ENCODE data around the gene ZNF853. TPM values are rescaled to one million over a fixed set of nuclear protein-coding genes. Genes with fewer than 3 reads are reported as not detected.
"Not testable (repeated sequence)": the region's sequence is repeated elsewhere in the genome, so short reads cannot be mapped to it uniquely, and the experiment has no call there.

ZNF853 gene
- total RNA-seq, 1 donor from 2014 or later, result 0.79 TPM

DNA sequence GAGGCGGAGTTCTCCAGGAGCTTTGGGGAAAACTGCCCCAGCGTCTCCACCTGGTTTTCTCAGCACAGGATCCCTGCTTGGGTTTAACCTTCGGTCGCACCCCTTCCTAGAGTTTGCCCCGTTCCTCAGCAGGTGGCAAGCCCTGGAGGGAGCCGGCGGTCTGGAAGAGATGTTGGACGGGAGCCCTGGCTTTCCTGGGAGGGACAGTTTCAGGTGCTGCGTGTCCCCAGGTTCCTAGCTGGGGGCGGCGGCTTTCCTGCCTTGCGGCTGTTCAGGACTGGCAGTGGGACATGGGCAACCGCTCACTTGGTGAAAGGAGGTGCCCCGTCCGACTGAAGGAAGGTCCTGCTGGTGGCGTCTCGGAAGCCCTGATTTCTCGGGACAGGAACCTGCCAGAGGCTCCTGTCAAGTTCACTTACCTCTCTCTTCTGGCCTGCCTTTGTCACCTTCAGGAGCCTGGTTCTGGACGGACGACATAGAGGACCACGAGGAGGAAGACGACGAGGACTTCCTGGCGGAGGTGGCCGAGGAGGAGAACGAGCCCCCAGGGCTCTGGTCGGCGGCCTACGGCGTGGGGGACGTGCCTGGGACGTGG is 36.5 kb downstream of the ZNF853 start:
- no peak for DNase-seq (ENCODE audit: low read depth, low spot score)

DNA sequence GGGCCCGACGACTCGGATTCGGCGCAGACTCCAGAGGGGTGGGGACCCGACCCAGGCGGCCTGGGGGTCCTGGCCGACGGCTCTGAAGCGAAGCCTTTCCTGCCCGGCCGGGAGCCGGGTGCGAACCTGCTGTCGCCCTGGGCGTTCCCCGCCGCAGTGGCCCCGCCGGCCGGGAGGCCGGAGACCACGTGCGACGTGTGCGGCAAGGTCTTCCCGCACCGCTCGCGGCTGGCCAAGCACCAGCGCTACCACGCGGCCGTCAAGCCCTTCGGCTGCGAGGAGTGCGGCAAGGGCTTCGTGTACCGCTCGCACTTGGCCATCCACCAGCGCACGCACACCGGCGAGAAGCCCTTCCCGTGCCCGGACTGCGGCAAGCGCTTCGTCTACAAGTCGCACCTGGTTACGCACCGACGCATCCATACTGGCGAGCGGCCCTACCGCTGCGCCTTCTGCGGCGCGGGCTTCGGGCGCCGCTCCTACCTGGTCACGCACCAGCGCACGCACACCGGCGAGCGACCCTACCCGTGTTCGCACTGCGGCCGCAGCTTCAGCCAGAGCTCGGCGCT is 37.1 kb downstream of the ZNF853 start:
- no peak for DNase-seq (ENCODE audit: low read depth, low spot score)

DNA sequence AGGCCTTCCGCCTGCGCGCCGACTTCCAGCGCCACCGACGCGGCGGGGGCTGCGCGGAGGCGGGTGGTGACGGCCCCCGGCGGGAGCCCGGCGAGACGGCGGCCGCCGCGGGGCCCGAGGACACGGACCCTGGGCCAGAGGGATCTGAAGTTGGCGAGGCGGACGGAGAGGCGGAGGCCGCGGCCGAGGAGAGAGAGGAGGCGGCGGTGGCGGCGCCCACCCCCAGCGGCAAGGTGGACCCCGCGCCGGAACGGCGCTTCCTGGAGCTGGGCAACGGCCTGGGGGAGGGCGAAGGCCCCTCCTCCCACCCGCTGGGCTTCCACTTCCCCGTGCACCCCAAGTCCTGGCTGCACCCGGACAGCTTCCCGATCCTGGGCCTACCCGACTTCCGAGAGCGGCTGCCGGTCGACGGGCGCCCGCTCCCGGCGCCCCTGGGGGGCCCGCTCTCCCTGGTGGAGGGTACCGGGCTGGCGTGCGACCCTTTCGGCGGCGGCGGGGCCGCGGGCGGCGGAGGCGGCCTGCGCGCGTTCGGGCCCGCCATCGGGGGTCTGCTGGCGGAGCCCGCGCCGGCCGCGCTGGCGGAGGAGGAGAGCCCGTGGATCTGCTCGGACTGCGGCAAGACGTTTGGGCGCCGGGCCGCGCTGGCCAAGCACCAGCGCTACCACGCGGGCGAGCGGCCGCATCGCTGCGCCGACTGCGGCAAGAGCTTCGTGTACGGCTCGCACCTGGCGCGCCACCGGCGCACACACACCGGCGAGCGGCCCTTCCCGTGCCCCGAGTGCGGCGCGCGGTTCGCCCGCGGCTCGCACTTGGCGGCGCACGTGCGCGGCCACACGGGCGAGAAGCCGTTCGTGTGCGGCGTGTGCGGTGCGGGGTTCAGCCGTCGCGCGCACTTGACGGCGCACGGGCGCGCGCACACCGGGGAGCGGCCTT is 37.9 kb downstream of the ZNF853 start:
- no peak for DNase-seq (ENCODE audit: low read depth, low spot score)

DNA sequence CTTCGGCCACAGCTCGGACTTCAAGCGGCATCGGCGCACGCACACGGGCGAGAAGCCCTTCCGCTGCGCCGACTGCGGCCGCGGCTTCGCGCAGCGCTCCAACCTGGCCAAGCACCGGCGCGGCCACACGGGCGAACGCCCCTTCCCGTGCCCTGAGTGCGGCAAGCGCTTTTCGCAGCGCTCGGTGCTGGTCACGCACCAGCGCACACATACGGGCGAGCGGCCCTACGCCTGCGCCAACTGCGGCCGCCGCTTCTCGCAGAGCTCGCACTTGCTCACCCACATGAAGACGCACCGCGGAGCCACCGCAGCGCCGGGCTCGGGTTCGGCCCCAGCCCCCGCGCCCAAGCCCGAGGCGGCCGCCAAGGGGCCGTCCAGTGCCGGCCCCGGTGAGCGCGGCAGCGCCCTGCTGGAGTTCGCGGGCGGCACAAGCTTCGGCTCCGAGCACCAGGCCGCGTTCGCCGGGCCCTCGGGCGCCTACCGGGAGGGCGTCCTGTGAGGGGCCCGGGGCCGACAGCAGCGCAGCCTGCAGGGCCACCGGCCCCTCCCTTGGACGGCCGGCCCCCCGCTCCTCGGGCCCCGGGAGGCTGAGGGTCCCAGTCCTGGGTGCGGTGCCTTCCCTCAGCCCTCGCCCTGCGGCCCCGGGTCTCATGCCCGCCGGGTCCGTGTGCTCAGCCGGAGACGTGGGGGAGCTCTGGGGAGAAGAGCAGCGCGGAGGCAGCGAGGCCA is 38.9 kb downstream of the ZNF853 start:
- no peak for DNase-seq (ENCODE audit: low read depth, low spot score)

DNA sequence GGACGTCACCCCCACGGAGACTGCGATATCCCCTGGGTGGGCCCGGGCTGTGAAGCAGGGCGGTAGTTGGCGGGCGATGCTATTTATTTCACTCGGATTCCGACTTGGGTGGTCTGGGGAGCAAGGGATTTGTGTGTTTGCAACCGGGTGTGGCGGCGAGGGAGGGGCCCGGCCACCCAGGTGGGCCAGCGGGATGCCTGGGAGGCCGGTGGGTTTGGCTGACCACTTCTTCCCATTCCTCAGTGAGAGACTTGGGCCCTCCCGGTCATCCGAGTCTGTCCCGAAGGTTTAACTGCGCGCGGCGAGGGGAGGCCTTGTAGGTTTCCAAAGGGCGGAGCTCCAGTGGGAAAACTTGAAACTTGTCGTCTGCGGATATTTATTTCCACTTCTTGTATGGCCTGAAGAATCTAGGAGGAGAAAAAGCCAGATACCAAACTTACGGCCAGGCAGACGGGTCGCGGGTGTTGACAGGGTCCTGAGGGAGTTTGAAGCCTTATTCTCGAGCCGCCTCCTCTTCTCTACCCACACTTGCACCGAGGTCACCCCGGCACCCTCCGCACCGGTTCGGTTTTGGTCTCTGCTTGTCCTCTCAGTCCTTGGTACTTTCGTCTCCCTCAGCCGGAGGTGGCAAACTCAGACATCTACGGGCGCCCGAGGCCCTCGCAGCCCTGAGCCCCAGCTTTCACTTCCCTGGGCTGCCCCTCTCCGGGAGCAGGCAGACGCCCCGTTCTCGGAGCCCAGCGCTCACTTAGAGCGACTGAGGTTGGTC is 39.6 kb downstream of the ZNF853 start:
- DNase-seq (ENCODE audit: low read depth, low spot score), result no peak

DNA sequence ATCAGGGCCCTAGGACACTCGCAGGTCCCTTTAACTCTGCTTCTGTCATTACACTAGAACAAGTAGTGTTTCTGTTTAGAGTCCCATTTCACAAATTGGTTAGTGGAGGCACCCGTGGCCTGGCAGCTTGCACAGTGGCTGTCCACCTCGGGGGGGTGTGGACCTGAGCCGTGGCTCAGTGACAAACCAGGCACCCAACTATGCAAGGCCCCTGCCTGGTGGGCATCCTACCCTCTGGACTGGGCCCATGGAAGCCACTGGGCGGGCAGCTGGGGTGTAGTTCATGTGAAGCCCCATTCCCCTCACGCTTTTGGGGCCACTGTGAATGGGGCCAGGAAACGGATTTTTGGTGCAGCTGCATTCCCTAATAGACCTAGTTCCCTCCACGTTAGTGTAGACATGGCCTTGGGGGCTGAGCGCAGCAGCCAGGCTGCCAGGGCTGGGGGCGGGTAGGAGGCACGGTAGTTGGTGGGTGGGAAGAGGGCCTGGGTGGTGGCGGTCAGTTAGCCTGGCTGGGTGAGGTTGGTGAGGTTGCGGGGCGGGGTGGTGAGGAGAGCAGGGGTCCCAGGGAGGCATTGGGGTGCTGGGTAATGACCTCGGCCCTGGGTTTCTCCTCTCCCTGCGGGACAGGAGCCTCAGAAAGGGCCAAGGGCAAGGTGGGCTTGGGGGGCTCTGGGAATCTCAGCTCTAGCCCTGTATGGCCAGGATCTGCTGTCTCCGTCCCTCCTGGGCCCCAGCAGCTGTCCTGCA is 40.4 kb downstream of the ZNF853 start:
- no peak for DNase-seq (ENCODE audit: low read depth, low spot score)

DNA sequence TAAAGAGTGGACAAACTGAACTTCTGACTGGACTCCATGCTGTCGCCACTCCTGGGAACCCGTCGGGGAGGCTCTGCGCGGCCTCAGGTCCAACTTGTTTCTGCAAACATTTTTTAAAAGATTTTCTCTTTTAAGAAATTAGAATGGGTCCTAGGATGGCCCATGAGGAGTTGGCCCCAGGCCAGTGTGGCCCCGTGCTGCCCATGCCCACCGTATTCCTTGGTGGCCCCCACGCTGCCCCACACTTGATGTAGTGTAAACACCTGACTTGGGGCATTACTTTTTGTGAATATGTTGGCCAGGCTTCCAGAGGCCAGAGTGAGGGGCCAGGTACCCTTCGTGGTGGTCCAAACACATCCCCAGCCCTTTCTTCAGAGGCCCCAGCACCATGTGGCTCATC is 41.0 kb downstream of the ZNF853 start:
- DNase-seq (ENCODE audit: low read depth, low spot score), result no peak

DNA sequence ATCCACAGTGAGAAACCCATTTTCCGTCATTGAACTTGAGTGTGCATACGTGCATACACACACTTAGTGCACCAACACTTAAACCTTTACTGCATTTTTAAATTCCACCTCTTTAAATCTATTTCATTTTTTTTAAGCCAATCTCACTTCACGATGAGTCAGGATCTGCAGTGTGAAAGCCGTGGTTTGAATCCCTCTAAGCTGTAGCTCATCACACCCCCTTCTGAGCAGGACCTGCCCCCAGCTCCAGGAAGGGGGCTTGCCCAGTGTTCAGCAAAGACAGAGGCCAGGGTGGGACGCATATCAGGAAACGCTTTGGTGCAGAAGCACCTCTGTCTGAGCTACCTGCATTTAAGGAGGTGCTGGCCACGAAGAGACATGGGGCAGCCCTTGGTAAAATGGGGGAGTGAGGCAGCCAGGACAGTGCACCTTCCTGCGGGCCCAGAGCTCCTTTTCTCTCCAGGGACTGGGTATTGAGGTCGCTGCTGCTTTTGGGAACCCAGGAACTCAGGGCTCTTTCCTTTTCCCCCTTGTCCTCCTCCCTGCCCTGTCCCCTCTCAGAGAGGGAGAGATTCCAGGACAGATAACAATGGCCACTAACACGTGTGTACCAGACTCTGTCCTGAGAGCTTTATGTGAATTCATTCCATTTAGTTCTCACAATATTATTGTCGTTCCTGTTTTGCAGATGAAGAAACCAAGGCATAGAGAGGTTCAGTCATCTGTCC is 43.4 kb downstream of the ZNF853 start:
- DNase-seq (ENCODE audit: low read depth, low spot score), result no peak

DNA sequence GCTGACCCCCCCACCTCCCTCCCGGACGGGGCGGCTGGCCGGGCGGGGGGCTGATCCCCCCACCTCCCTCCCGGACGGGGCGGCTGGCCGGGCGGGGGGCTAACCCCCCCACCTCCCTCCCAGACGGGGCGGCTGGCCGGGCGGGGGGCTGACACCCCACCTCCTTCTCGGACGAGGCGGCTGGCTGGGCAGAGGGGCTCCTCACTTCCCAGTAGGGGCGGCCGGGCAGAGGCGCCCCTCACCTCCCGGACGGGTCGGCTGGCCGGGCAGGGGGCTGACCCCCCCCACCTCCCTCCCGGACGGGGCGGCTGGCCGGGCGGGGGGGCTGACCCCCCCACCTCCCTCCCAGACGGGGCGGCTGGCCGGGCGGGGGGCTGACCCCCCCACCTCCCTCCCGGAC is 55.4 kb downstream of the ZNF853 start:
- DNase-seq (ENCODE audit: low read depth, low spot score), result not testable (repeated sequence)

Other genes with a start within 250 kb of the ZNF853 start
- gene RAC1, start 241.1 kb upstream of the ZNF853 start, total RNA-seq, result 75.9 and 76.6 TPM in 2 replicates
- gene DAGLB, start 167.7 kb upstream of the ZNF853 start, total RNA-seq, result 14.0 and 22.4 TPM in 2 replicates
- 140 and 188 TPM in 2 replicates for gene KDELR2, start 131.5 kb upstream of the ZNF853 start, total RNA-seq
- gene GRID2IP, start 64.1 kb upstream of the ZNF853 start, total RNA-seq, result 0.04 TPM in 1 of 2 replicates, not detected in the other
- 40.5 and 53.7 TPM in 2 replicates for gene ZDHHC4, start 38.2 kb upstream of the ZNF853 start, total RNA-seq
- gene INTS15, start 25.6 kb upstream of the ZNF853 start, total RNA-seq, result 10.9 and 13.6 TPM in 2 replicates
- 10.7 and 12.8 TPM in 2 replicates for gene ZNF316, start 21.7 kb downstream of the ZNF853 start, total RNA-seq
- gene ZNF12, start 91.3 kb downstream of the ZNF853 start, total RNA-seq, result 12.4 and 15.9 TPM in 2 replicates
- 0.13 TPM in 1 of 2 replicates, not detected in the other for gene RSPH10B2, start 138.5 kb downstream of the ZNF853 start, total RNA-seq
- 57.1 and 60.9 TPM in 2 replicates for gene CCZ1B, start 210.7 kb downstream of the ZNF853 start, total RNA-seq

Data from pulmonary artery endothelial cell (primary cell).